ENCODE measurements around the gene CNTNAP5. TPM values are rescaled to one million over a fixed set of nuclear protein-coding genes. Genes with fewer than 3 reads are reported as not detected.

The CNTNAP5 gene
- total and polyA plus RNA-seq, 9 of the 15 experiments (the other 6 are each of a cell fraction or from before 2014, with no cell fraction given) = not detected

GRCh38 chr2:124211461-124211860 lies 186.4 kb downstream of the CNTNAP5 start:
- H3K4me2 ChIP-seq (ENCODE audit: insufficient read depth, low read length) = no peak overlapping the region
- POLR2A ChIA-PET = no interaction called here
- CTCF ChIA-PET (ENCODE audit: low intra/inter-chr PET ratio) = no interaction called here

More at GRCh38 chr2:124211461-124211860, 186.4 kb downstream of the CNTNAP5 start:
- no peak for TF ChIP-seq ZSCAN32 (CRISPR knock-in tag; IDR thresholded peaks at IDR 0.05)
- no peak for TF ChIP-seq TCF3 (CRISPR knock-in tag; IDR thresholded peaks at IDR 0.05)
- TF ChIP-seq GABPA (tag; conservative IDR thresholded peaks at IDR 0.05; ENCODE audit: low read depth) = no peak
- no peak for TF ChIP-seq CREM (IDR thresholded peaks at IDR 0.05; ENCODE audit: low read depth)
- TF ChIP-seq ELF4 (CRISPR knock-in tag; IDR thresholded peaks at IDR 0.05) = no peak
- TF ChIP-seq ZFPM2 (CRISPR knock-in tag; IDR thresholded peaks at IDR 0.05) = no peak
- no peak for TF ChIP-seq ZNF124 (CRISPR knock-in tag; IDR thresholded peaks at IDR 0.05)
- no peak for TF ChIP-seq SOX6 (IDR thresholded peaks at IDR 0.05)
- TF ChIP-seq, protein P1, sequence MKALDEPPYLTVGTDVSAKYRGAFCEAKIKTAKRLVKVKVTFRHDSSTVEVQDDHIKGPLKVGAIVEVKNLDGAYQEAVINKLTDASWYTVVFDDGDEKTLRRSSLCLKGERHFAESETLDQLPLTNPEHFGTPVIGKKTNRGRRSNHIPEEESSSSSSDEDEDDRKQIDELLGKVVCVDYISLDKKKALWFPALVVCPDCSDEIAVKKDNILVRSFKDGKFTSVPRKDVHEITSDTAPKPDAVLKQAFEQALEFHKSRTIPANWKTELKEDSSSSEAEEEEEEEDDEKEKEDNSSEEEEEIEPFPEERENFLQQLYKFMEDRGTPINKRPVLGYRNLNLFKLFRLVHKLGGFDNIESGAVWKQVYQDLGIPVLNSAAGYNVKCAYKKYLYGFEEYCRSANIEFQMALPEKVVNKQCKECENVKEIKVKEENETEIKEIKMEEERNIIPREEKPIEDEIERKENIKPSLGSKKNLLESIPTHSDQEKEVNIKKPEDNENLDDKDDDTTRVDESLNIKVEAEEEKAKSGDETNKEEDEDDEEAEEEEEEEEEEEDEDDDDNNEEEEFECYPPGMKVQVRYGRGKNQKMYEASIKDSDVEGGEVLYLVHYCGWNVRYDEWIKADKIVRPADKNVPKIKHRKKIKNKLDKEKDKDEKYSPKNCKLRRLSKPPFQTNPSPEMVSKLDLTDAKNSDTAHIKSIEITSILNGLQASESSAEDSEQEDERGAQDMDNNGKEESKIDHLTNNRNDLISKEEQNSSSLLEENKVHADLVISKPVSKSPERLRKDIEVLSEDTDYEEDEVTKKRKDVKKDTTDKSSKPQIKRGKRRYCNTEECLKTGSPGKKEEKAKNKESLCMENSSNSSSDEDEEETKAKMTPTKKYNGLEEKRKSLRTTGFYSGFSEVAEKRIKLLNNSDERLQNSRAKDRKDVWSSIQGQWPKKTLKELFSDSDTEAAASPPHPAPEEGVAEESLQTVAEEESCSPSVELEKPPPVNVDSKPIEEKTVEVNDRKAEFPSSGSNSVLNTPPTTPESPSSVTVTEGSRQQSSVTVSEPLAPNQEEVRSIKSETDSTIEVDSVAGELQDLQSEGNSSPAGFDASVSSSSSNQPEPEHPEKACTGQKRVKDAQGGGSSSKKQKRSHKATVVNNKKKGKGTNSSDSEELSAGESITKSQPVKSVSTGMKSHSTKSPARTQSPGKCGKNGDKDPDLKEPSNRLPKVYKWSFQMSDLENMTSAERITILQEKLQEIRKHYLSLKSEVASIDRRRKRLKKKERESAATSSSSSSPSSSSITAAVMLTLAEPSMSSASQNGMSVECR (CRISPR knock-in tag; IDR thresholded peaks at IDR 0.05) = no peak
- TF ChIP-seq, protein P2, sequence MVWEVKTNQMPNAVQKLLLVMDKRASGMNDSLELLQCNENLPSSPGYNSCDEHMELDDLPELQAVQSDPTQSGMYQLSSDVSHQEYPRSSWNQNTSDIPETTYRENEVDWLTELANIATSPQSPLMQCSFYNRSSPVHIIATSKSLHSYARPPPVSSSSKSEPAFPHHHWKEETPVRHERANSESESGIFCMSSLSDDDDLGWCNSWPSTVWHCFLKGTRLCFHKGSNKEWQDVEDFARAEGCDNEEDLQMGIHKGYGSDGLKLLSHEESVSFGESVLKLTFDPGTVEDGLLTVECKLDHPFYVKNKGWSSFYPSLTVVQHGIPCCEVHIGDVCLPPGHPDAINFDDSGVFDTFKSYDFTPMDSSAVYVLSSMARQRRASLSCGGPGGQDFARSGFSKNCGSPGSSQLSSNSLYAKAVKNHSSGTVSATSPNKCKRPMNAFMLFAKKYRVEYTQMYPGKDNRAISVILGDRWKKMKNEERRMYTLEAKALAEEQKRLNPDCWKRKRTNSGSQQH (CRISPR knock-in tag; IDR thresholded peaks at IDR 0.05) = no peak
- no peak for TF ChIP-seq PRPF4 (IDR thresholded peaks at IDR 0.05; ENCODE audit: insufficient read depth, low read depth, low read length, poor library complexity, severe bottlenecking)
- no peak for TF ChIP-seq ZNF778 (CRISPR knock-in tag; IDR thresholded peaks at IDR 0.05)
- no peak for TF ChIP-seq ZNF143 (CRISPR knock-in tag; IDR thresholded peaks at IDR 0.05)
- TF ChIP-seq CREB1 (IDR thresholded peaks at IDR 0.05) = no peak
- TF ChIP-seq CREB1 (CRISPR knock-in tag; IDR thresholded peaks at IDR 0.05) = no peak
- TF ChIP-seq TAL1 (IDR thresholded peaks at IDR 0.05) = no peak
- TF ChIP-seq HNRNPH1 (optimal IDR thresholded peaks at IDR 0.05; ENCODE audit: low read depth, low read length) = no peak
- no peak for TF ChIP-seq ZNF253 (CRISPR knock-in tag; conservative IDR thresholded peaks at IDR 0.05)
- TF ChIP-seq NFXL1 (CRISPR knock-in tag; IDR thresholded peaks at IDR 0.05) = no peak
- TF ChIP-seq ZNF696 (CRISPR knock-in tag; conservative IDR thresholded peaks at IDR 0.05) = no peak
- FAIRE-seq (no peak), ATAC-seq (no peak), DNase-seq (ENCODE audit: extremely low read depth in 1 of 4, low spot score in 3 of 4) (no peak)
- H3K9me1 ChIP-seq (ENCODE audit: control insufficient read depth, insufficient read depth, low read length) = no peaks in the 10 kb centered on the region
- no peaks in the 10 kb centered on the region for H3K36me3 ChIP-seq (ENCODE audit: control insufficient read depth, insufficient read depth, low read length)
- no peaks in the 10 kb centered on the region for H4K20me1 ChIP-seq (replicated peaks; ENCODE audit: control insufficient read depth, insufficient read depth, low read length)
- BruUV-seq (replicated peaks) = no TSS peak
- no peaks in the 10 kb centered on the region for H3K9me3 ChIP-seq (replicated peaks; ENCODE audit: control insufficient read depth, insufficient read depth, low read depth, low read length)
- whole genome bisulfite sequencing (ENCODE audit: insufficient coverage, low coverage, missing lambda C conversion rate) = 0% methylated on average over 2 of the region's 2 CpGs
- no peaks in the 10 kb centered on the region for H3K4me1 ChIP-seq (replicated peaks in 1 of 2; ENCODE audit: control insufficient read depth in 2 of 2, insufficient read depth in 2 of 2, low read length in 2 of 2)
- H3K27me3 ChIP-seq (ENCODE audit: control insufficient read depth in 2 of 2, insufficient read depth in 2 of 2, low read length in 2 of 2) = no peaks in the 10 kb centered on the region
- H2AFZ ChIP-seq (ENCODE audit: low read depth, low read length) = no peak overlapping the region
- H3K79me2 ChIP-seq (ENCODE audit: control insufficient read depth, insufficient read depth, low read length) = no peaks in the 10 kb centered on the region
- in situ Hi-C loops (cut with MboI) = no loop called here
- intact Hi-C loops (cut with micrococcal nuclease) = no loop called here
- H3K9ac ChIP-seq (ENCODE audit: insufficient read depth in 1 of 2, low read depth in 2 of 2, low read length in 2 of 2) = no peak overlapping the region
- no peak overlapping the region for H3K4me3 ChIP-seq
- H3K27ac ChIP-seq (ENCODE audit: extremely low read depth, low read depth, low read length) = no peak overlapping the region

Data from K562 (cell line).